ENCODE measurements around the gene FAM117A.
A peak's percentile ranks its signal among the peaks of the same experiment; 100 is the strongest.

Gene FAM117A

GRCh38 chr17:49707246-49707607 is 56.7 kb downstream of the FAM117A start:
- DNase-seq, result no peak

- DNase-seq, result no peak
These were observed 58.7 kb downstream of the FAM117A start for GRCh38 chr17:49705254-49705653.

GRCh38 chr17:49703557-49704277 is 60.2 kb downstream of the FAM117A start:
- DNase-seq, result no peak

GRCh38 chr17:49700960-49701359 is 63.0 kb downstream of the FAM117A start:
- no peak for DNase-seq

GRCh38 chr17:49699966-49700575 is 63.9 kb downstream of the FAM117A start:
- no peak for DNase-seq

GRCh38 chr17:49698005-49698404 is 65.9 kb downstream of the FAM117A start:
- no peak for DNase-seq

GRCh38 chr17:49696233-49696761 is 67.6 kb downstream of the FAM117A start:
- peak; percentile 62 for DNase-seq

GRCh38 chr17:49695698-49696232 is 68.2 kb downstream of the FAM117A start:
- no peak for DNase-seq

GRCh38 chr17:49694847-49695697 is 68.9 kb downstream of the FAM117A start:
- DNase-seq, result peak; percentile 68

- no peak for DNase-seq
These were observed 71.2 kb downstream of the FAM117A start for GRCh38 chr17:49692751-49693150.

- DNase-seq, result no peak
These were observed 72.2 kb downstream of the FAM117A start for GRCh38 chr17:49691677-49692191.

- DNase-seq, result no peak
These were observed 72.8 kb downstream of the FAM117A start for GRCh38 chr17:49691086-49691676.

GRCh38 chr17:49690256-49690655 is 73.7 kb downstream of the FAM117A start:
- DNase-seq, result no peak

- DNase-seq, result no peak
These were observed 75.1 kb downstream of the FAM117A start for GRCh38 chr17:49688848-49689247.

- DNase-seq, result no peak
These were observed 75.9 kb downstream of the FAM117A start for GRCh38 chr17:49687878-49688491.

GRCh38 chr17:49681106-49681979 is 82.6 kb downstream of the FAM117A start:
- no peak for DNase-seq

GRCh38 chr17:49680314-49680713 is 83.6 kb downstream of the FAM117A start:
- no peak for DNase-seq

GRCh38 chr17:49677933-49678847 is 85.7 kb downstream of the FAM117A start, which contains the start of gene SPOP:
Gene SPOP (minus strand): TSS chr17:49678097. CDS start chr17:49622810, 55,287 bp downstream.
- peak; percentile 99 for DNase-seq

- peak; percentile 94 for DNase-seq
These were observed 86.6 kb downstream of the FAM117A start for GRCh38 chr17:49677134-49677932.

Data from activated T-cell treated with anti-CD3 and anti-CD28 coated beads for 4 hours (primary cell).